Stimulated activated CD4-positive, alpha-beta T cell treated with anti-CD3 and anti-CD28 coated beads, Interleukin-2, amount 100 ng/mL, for 4 hours (primary cell): Measurements from ENCODE around the gene TMEM184C.

Experiments used
- DNase-seq: peaks from one replicate; pipeline ENCODE4 v3.0.0-alpha.2; 2020; ENCODE audit warnings: low read depth

The TMEM184C gene

GRCh38 chr4:147617173-147617840 is at the start of gene TMEM184C:
TSS of gene TMEM184C (plus strand) at chr4:147617397. CDS start at chr4:147617957, 560 bp downstream.
- DNase-seq = peak; percentile 97

GRCh38 chr4:147570616-147571015 is 46.6 kb upstream of the TMEM184C start:
- DNase-seq = no peak

- DNase-seq = no peak
Observed at GRCh38 chr4:147571036-147571770, 46.0 kb upstream of the TMEM184C start.

- DNase-seq = no peak
Observed at GRCh38 chr4:147576084-147576483, 41.1 kb upstream of the TMEM184C start.

GRCh38 chr4:147578051-147578476 is 39.1 kb upstream of the TMEM184C start:
- no peak for DNase-seq

- DNase-seq = no peak
Observed at GRCh38 chr4:147578593-147578992, 38.6 kb upstream of the TMEM184C start.

GRCh38 chr4:147580396-147580795 is 36.8 kb upstream of the TMEM184C start:
- no peak for DNase-seq

GRCh38 chr4:147581606-147582350 is 35.4 kb upstream of the TMEM184C start:
- no peak for DNase-seq

- DNase-seq = no peak
Observed at GRCh38 chr4:147582386-147583060, 34.7 kb upstream of the TMEM184C start.

GRCh38 chr4:147583876-147584275 is 33.3 kb upstream of the TMEM184C start:
- no peak for DNase-seq

GRCh38 chr4:147586032-147586431 is 31.2 kb upstream of the TMEM184C start:
- no peak for DNase-seq

- DNase-seq = no peak
Observed at GRCh38 chr4:147586637-147587036, 30.6 kb upstream of the TMEM184C start.

- no peak for DNase-seq
Observed at GRCh38 chr4:147587041-147587440, 30.2 kb upstream of the TMEM184C start.

GRCh38 chr4:147589586-147589985 is 27.6 kb upstream of the TMEM184C start:
- DNase-seq = no peak

- no peak for DNase-seq
Observed at GRCh38 chr4:147590249-147590920, 26.8 kb upstream of the TMEM184C start.

- no peak for DNase-seq
Observed at GRCh38 chr4:147591106-147591505, 26.1 kb upstream of the TMEM184C start.

- no peak for DNase-seq
Observed at GRCh38 chr4:147594107-147594506, 23.1 kb upstream of the TMEM184C start.

- DNase-seq = no peak
Observed at GRCh38 chr4:147594578-147594977, 22.6 kb upstream of the TMEM184C start.

GRCh38 chr4:147596377-147596776 is 20.8 kb upstream of the TMEM184C start:
- DNase-seq = no peak

GRCh38 chr4:147596981-147597380 is 20.2 kb upstream of the TMEM184C start:
- no peak for DNase-seq

- DNase-seq = no peak
Observed at GRCh38 chr4:147597561-147597960, 19.6 kb upstream of the TMEM184C start.

- no peak for DNase-seq
Observed at GRCh38 chr4:147599206-147599605, 18.0 kb upstream of the TMEM184C start.
